ENCODE measurements around the gene FASTKD1. TPM values are rescaled to one million over a fixed set of nuclear protein-coding genes. Genes with fewer than 3 reads are reported as not detected.
"Not testable (repeated sequence)": the region's sequence is repeated elsewhere in the genome, so short reads cannot be mapped to it uniquely, and the experiment has no call there.

Gene FASTKD1
- total RNA-seq, 1 donor, result 14.5 TPM

- no peak overlapping the region for H2AFZ ChIP-seq (ENCODE audit: low read length)
- DNase-seq (ENCODE audit: insufficient read length, low spot score, missing footprints), result peak; percentile 13
- H3K4me3 ChIP-seq (ENCODE audit: insufficient read depth, low read length), result no peak overlapping the region
- H3K27ac ChIP-seq (ENCODE audit: low read depth, low read length), result no peak overlapping the region
- H3K4me2 ChIP-seq (ENCODE audit: insufficient read depth, low read length), result no peak overlapping the region
- H4K20me1 ChIP-seq (ENCODE audit: insufficient read depth, low read length), result no peaks in the 10 kb centered on the region
- H3K4me1 ChIP-seq (ENCODE audit: insufficient read depth, low read length), result no peaks in the 10 kb centered on the region
- H3K9me3 ChIP-seq (ENCODE audit: low read depth, low read length), result no peaks in the 10 kb centered on the region
- H3K27me3 ChIP-seq (ENCODE audit: insufficient read depth, low read length), result no peaks in the 10 kb centered on the region
- no peaks in the 10 kb centered on the region for H3K36me3 ChIP-seq (ENCODE audit: insufficient read depth, low read length)
- H3K79me2 ChIP-seq (ENCODE audit: insufficient read depth, low read length), result no peaks in the 10 kb centered on the region
- TF ChIP-seq CTCF (IDR thresholded peaks at IDR 0.05; ENCODE audit: extremely low read depth, low read depth, low read length), result no peak
Observed at GRCh38 chr2:169579044-169579443, 5.4 kb upstream of the FASTKD1 start.

GRCh38 chr2:169575264-169575663 is 1.6 kb upstream of the FASTKD1 start:
- H3K4me2 ChIP-seq (ENCODE audit: insufficient read depth, low read length); H3K36me3 ChIP-seq (ENCODE audit: insufficient read depth, low read length); H3K4me1 ChIP-seq (ENCODE audit: insufficient read depth, low read length); H3K27ac ChIP-seq (ENCODE audit: low read depth, low read length); DNase-seq (ENCODE audit: insufficient read length, low spot score, missing footprints); H4K20me1 ChIP-seq (ENCODE audit: insufficient read depth, low read length); H3K27me3 ChIP-seq (ENCODE audit: insufficient read depth, low read length); H3K4me3 ChIP-seq (ENCODE audit: insufficient read depth, low read length); H2AFZ ChIP-seq (ENCODE audit: low read length); H3K9me3 ChIP-seq (ENCODE audit: low read depth, low read length): not testable (repeated sequence)
- peaks cover 20% of the 10 kb centered on the region for H3K79me2 ChIP-seq (ENCODE audit: insufficient read depth, low read length)

- H3K79me2 ChIP-seq (ENCODE audit: insufficient read depth, low read length), result peaks cover 22% of the 10 kb centered on the region
- not testable (repeated sequence) for H2AFZ ChIP-seq (ENCODE audit: low read length); H3K36me3 ChIP-seq (ENCODE audit: insufficient read depth, low read length); H3K4me1 ChIP-seq (ENCODE audit: insufficient read depth, low read length); DNase-seq (ENCODE audit: insufficient read length, low spot score, missing footprints); H3K4me2 ChIP-seq (ENCODE audit: insufficient read depth, low read length); H3K4me3 ChIP-seq (ENCODE audit: insufficient read depth, low read length); H4K20me1 ChIP-seq (ENCODE audit: insufficient read depth, low read length); H3K27me3 ChIP-seq (ENCODE audit: insufficient read depth, low read length); H3K27ac ChIP-seq (ENCODE audit: low read depth, low read length); H3K9me3 ChIP-seq (ENCODE audit: low read depth, low read length)
Observed at GRCh38 chr2:169574539-169574938, 874 bp upstream of the FASTKD1 start.

GRCh38 chr2:169573974-169574299 is 272 bp upstream of the FASTKD1 start:
- H3K9me3 ChIP-seq (ENCODE audit: low read depth, low read length), result no peaks in the 10 kb centered on the region
- peaks cover 22% of the 10 kb centered on the region for H3K79me2 ChIP-seq (ENCODE audit: insufficient read depth, low read length)
- peaks cover 7% of the 10 kb centered on the region for H3K4me1 ChIP-seq (ENCODE audit: insufficient read depth, low read length)
- H4K20me1 ChIP-seq (ENCODE audit: insufficient read depth, low read length), result no peaks in the 10 kb centered on the region
- no peak overlapping the region for H3K27ac ChIP-seq (ENCODE audit: low read depth, low read length)
- no peaks in the 10 kb centered on the region for H3K27me3 ChIP-seq (ENCODE audit: insufficient read depth, low read length)
- H3K4me3 ChIP-seq (ENCODE audit: insufficient read depth, low read length), result peak overlapping the region; percentile 79
- no peak for DNase-seq (ENCODE audit: insufficient read length, low spot score, missing footprints)
- H2AFZ ChIP-seq (ENCODE audit: low read length), result peak overlapping the region; percentile 91
- no peak for TF ChIP-seq CTCF (IDR thresholded peaks at IDR 0.05; ENCODE audit: extremely low read depth, low read depth, low read length)
- H3K4me2 ChIP-seq (ENCODE audit: insufficient read depth, low read length), result peak overlapping the region; percentile 93
- no peaks in the 10 kb centered on the region for H3K36me3 ChIP-seq (ENCODE audit: insufficient read depth, low read length)

- H3K27ac ChIP-seq (ENCODE audit: low read depth, low read length), result peak overlapping the region; percentile 58
- H3K79me2 ChIP-seq (ENCODE audit: insufficient read depth, low read length), result peaks cover 22% of the 10 kb centered on the region
- no peaks in the 10 kb centered on the region for H3K36me3 ChIP-seq (ENCODE audit: insufficient read depth, low read length)
- no peaks in the 10 kb centered on the region for H3K27me3 ChIP-seq (ENCODE audit: insufficient read depth, low read length)
- H3K9me3 ChIP-seq (ENCODE audit: low read depth, low read length), result no peaks in the 10 kb centered on the region
- peak overlapping the region; percentile 79 for H3K4me3 ChIP-seq (ENCODE audit: insufficient read depth, low read length)
- H2AFZ ChIP-seq (ENCODE audit: low read length), result peak overlapping the region; percentile 91
- H3K4me1 ChIP-seq (ENCODE audit: insufficient read depth, low read length), result peaks cover 7% of the 10 kb centered on the region
- H3K4me2 ChIP-seq (ENCODE audit: insufficient read depth, low read length), result peak overlapping the region; percentile 93
- H4K20me1 ChIP-seq (ENCODE audit: insufficient read depth, low read length), result no peaks in the 10 kb centered on the region
- TF ChIP-seq CTCF (IDR thresholded peaks at IDR 0.05; ENCODE audit: extremely low read depth, low read depth, low read length), result no peak
- DNase-seq (ENCODE audit: insufficient read length, low spot score, missing footprints), result no peak
Observed at GRCh38 chr2:169572821-169573159, 875 bp downstream of the FASTKD1 start.

Measured in osteoblast (primary cell).